A673 (cell line): ENCODE measurements around the gene C8B. TPM values are rescaled to one million over a fixed set of nuclear protein-coding genes. Genes with fewer than 3 reads are reported as not detected.

Experiments used
- BruUV-seq: library from RNA; stranded (reverse); fragments of 400-500 nt; replicated peaks from 2 replicates; lab custom pipeline; 2021; lab: Mats Ljungman, UMichigan
- CTCF ChIA-PET: fragments of 300-600 bp; sonication (Branson Sonifier 250); formaldehyde crosslinking; loops from one replicate; lab custom pipeline; 2022; ENCODE audit warnings: antibody characterized with exemption; lab: Charles Lee
- POLR2A ChIA-PET: fragments of 300-600 bp; sonication (Branson Sonifier 250); formaldehyde crosslinking; loops from one replicate; lab custom pipeline; 2022; ENCODE audit warnings: antibody characterized with exemption; ENCODE audit not compliant: low non-redundant PET; lab: Charles Lee
- DNase-seq: peaks from one replicate; pipeline ENCODE4 v3.0.0-alpha.2; 2015; ENCODE audit warnings: low spot score
- H3K27ac ChIP-seq: fragments of 200-600 bp; sonication (generic); 2 replicates; pipeline ENCODE4 v1.5.1; 2016; ENCODE audit warnings: mixed run types, low read depth, mild to moderate bottlenecking, mixed read lengths, antibody characterized with exemption, low read length; ENCODE audit not compliant: poor library complexity, severe bottlenecking
- H3K27me3 ChIP-seq: fragments of 200-600 bp; sonication (generic); replicated peaks from 2 replicates; pipeline ENCODE4 v1.6.1; 2017; ENCODE audit warnings: mixed run types, low read depth, mild to moderate bottlenecking, mixed read lengths, antibody characterized with exemption, low read length; ENCODE audit not compliant: insufficient read depth, poor library complexity
- H3K36me3 ChIP-seq: fragments of 200-600 bp; sonication (generic); 2 replicates; pipeline ENCODE4 v1.6.1; 2016; ENCODE audit warnings: mixed run types, mild to moderate bottlenecking, mixed read lengths, antibody characterized with exemption, low read length; ENCODE audit not compliant: insufficient read depth, poor library complexity, severe bottlenecking
- H3K4me1 ChIP-seq: fragments of 200-600 bp; sonication (generic); 2 replicates; pipeline ENCODE4 v1.6.1; 2017; ENCODE audit warnings: mixed run types, mild to moderate bottlenecking, mixed read lengths, antibody characterized with exemption, low read length; ENCODE audit not compliant: insufficient read depth, poor library complexity, severe bottlenecking
- H3K4me3 ChIP-seq: fragments of 200-600 bp; sonication (generic); 2 replicates; pipeline ENCODE4 v1.5.1; 2016; ENCODE audit warnings: low read depth, mixed run types, mild to moderate bottlenecking, mixed read lengths, low read length; ENCODE audit not compliant: poor library complexity, severe bottlenecking
- H3K9me3 ChIP-seq: fragments of 200-600 bp; sonication (generic); 2 replicates; pipeline ENCODE4 v1.6.1; 2016; ENCODE audit warnings: mixed run types, low read depth, mild to moderate bottlenecking, mixed read lengths, antibody characterized with exemption, low read length; ENCODE audit not compliant: poor library complexity, severe bottlenecking
- EZH2 ChIP-seq: fragments of 200-600 bp; sonication (generic); IDR thresholded peaks from 2 replicates; pipeline ENCODE4 v1.6.1; 2017; ENCODE audit warnings: borderline replicate concordance, low read depth, mild to moderate bottlenecking, mixed read lengths, antibody characterized with exemption, low read length; ENCODE audit not compliant: poor library complexity, severe bottlenecking
- intact Hi-C: fragments of 100-400 bp; cut with micrococcal nuclease; formaldehyde crosslinking; loops from one replicate; pipeline ENCODE4 v1.10.0; 2022; ENCODE audit not compliant: unreplicated experiment
- total RNA-seq: library from RNA; stranded (reverse); gene quantifications from 2 replicates; pipeline ENCODE4 v1.2.3, GENCODE V29; 2021
- TF ChIP-seq, protein P1 (sequence below): fragments of 300-800, 200-600 bp; sonication (generic); conservative IDR thresholded peaks from 2 replicates; pipeline ENCODE4 v1.5.1; 2017; ENCODE audit warnings: low read depth, mild to moderate bottlenecking, antibody characterized with exemption, low read length, moderate library complexity, mixed read lengths

C8B gene
- total RNA-seq, 1 experiment from 2014 or later = 0.39 TPM

DNA sequence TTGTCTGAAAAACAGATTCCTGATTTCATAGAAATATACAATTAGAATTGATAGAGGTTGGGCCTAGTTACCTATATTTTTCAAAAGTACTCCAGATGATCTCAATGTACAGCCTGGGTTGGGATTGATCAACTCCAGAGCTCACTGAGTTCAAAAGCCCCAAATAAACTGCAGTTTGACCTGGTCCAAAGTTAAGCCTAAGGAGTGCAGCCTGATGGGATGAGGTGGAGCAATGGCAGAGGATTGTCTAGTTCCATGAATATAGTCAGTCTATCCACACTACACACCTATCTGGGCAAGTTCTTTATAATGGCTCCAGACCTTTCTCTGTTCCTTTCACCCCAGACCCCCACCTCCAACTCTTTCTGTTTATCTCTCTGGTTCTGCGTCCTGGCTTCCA lies 62.0 kb downstream of the C8B start:
- no peak for TF ChIP-seq EZH2
- DNase-seq = no peak
- no peaks in the 10 kb centered on the region for H3K9me3 ChIP-seq
- H3K27ac ChIP-seq = no peak overlapping the region
- intact Hi-C loops = no loop called here
- H3K4me3 ChIP-seq = no peak overlapping the region
- no peaks in the 10 kb centered on the region for H3K36me3 ChIP-seq
- H3K27me3 ChIP-seq = no peaks in the 10 kb centered on the region
- CTCF ChIA-PET = interaction anchor here (0.6 kb wide), 1 partner anchor 152 kb away, joined by 8 read pairs; no protein-coding TSS in a partner anchor
- POLR2A ChIA-PET = no interaction called here
- BruUV-seq = no TSS peak
- H3K4me1 ChIP-seq = no peaks in the 10 kb centered on the region

DNA sequence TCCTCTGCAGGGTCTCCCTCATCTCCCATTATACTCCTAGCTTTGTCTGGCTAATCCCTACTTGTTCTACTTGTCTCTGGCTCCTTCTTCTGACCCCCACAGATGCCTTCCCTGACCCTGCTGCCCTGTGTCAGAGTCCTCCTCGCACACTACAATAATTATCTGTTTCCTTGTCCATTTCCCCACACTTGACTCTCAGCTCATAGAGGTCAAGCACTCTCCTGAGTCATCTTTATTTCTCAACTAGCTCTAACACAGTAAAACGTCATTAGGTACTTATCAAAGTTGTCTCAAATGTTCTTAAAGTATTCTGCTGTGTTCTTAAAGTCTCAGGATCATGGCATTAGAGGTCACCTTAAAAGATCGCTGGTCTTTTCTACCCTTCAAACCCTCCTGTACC lies 64.1 kb downstream of the C8B start:
- Histone ChIP-seq H3K4me1 (no peaks in the 10 kb centered on the region), H3K4me3 (no peak overlapping the region), H3K36me3 (no peaks in the 10 kb centered on the region), H3K27me3 (no peaks in the 10 kb centered on the region), H3K27ac (no peak overlapping the region), H3K9me3 (no peaks in the 10 kb centered on the region)
- BruUV-seq = no TSS peak
- TF ChIP-seq, protein P1, sequence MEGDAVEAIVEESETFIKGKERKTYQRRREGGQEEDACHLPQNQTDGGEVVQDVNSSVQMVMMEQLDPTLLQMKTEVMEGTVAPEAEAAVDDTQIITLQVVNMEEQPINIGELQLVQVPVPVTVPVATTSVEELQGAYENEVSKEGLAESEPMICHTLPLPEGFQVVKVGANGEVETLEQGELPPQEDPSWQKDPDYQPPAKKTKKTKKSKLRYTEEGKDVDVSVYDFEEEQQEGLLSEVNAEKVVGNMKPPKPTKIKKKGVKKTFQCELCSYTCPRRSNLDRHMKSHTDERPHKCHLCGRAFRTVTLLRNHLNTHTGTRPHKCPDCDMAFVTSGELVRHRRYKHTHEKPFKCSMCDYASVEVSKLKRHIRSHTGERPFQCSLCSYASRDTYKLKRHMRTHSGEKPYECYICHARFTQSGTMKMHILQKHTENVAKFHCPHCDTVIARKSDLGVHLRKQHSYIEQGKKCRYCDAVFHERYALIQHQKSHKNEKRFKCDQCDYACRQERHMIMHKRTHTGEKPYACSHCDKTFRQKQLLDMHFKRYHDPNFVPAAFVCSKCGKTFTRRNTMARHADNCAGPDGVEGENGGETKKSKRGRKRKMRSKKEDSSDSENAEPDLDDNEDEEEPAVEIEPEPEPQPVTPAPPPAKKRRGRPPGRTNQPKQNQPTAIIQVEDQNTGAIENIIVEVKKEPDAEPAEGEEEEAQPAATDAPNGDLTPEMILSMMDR = no peak
- TF ChIP-seq EZH2 = no peak
- intact Hi-C loops = no loop called here
- ChIA-PET CTCF (no interaction called here), POLR2A (no interaction called here)
- no peak for DNase-seq

DNA sequence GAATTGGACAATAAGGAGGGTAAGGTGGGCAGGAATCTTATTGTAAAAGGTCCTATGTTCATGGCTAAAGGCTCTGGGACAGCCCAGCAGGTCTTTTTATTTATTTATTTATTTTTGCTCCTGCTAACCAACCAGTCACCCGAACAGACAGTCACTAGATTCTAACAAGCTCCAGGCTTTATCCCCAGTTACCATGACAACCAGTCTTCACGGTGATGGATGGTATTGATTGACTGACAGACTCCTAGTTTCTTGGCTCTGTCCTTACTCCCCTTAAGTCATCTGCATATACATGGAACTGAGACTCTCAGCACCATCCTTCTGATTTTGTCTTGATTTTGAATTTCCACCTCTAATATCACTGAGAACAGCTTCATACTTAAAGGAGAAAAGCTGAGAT lies 66.9 kb downstream of the C8B start:
- CTCF ChIA-PET = interaction anchor here (0.6 kb wide), 1 partner anchor 78 kb away, joined by 4 read pairs; no protein-coding TSS in a partner anchor
- no peaks in the 10 kb centered on the region for H3K9me3 ChIP-seq

GRCh38 chr1:56898005-56898373 lies 67.8 kb downstream of the C8B start:
- ChIA-PET CTCF (no interaction called here), POLR2A (no interaction called here)
- Histone ChIP-seq H3K4me3 (no peak overlapping the region), H3K36me3 (no peaks in the 10 kb centered on the region), H3K4me1 (no peaks in the 10 kb centered on the region), H3K27ac (no peak overlapping the region), H3K9me3 (no peaks in the 10 kb centered on the region), H3K27me3 (no peaks in the 10 kb centered on the region)
- no peak for DNase-seq
- no TSS peak for BruUV-seq
- TF ChIP-seq EZH2 = no peak
- TF ChIP-seq, protein P1 = no peak
- intact Hi-C loops = no loop called here

More for the DNA sequence above, 66.9 kb downstream of the C8B start:
- H3K4me3 ChIP-seq = no peak overlapping the region
- DNase-seq = no peak
- no peaks in the 10 kb centered on the region for H3K4me1 ChIP-seq
- no TSS peak for BruUV-seq
- H3K27ac ChIP-seq = no peak overlapping the region
- H3K36me3 ChIP-seq = no peaks in the 10 kb centered on the region
- H3K27me3 ChIP-seq = no peaks in the 10 kb centered on the region
- TF ChIP-seq EZH2 = no peak
- TF ChIP-seq, protein P1 = no peak
- POLR2A ChIA-PET = no interaction called here
- intact Hi-C loops = no loop called here
